T-helper 1 cell (primary cell): ENCODE data around the gene AHCYL2.
"Not testable (repeated sequence)": the region's sequence is repeated elsewhere in the genome, so short reads cannot be mapped to it uniquely, and the experiment has no call there.

ENCODE experiments used
- DNase-seq, 5 donors: peaks; one replicate each; pipeline ENCODE4 v3.0.0-alpha.2; 2012 to 2020

Gene AHCYL2

GRCh38 chr7:129245533-129245932 is 20.7 kb downstream of the AHCYL2 start:
- no peak for DNase-seq

- DNase-seq: no peak
Observed at GRCh38 chr7:129247087-129247486, 22.3 kb downstream of the AHCYL2 start.

- no peak for DNase-seq
Observed at GRCh38 chr7:129252128-129252527, 27.3 kb downstream of the AHCYL2 start.

- not testable (repeated sequence) for DNase-seq
Observed at GRCh38 chr7:129252603-129253002, 27.8 kb downstream of the AHCYL2 start.

- DNase-seq: no peak
Observed at GRCh38 chr7:129255800-129256199, 31.0 kb downstream of the AHCYL2 start.

GRCh38 chr7:129256221-129256620 is 31.4 kb downstream of the AHCYL2 start:
- no peak for DNase-seq

- DNase-seq: no peak
Observed at GRCh38 chr7:129257168-129257567, 32.3 kb downstream of the AHCYL2 start.

- DNase-seq: no peak
Observed at GRCh38 chr7:129258649-129259389, 34.0 kb downstream of the AHCYL2 start.

- DNase-seq: no peak
Observed at GRCh38 chr7:129262324-129262723, 37.5 kb downstream of the AHCYL2 start.

- DNase-seq: no peak
Observed at GRCh38 chr7:129263168-129263567, 38.3 kb downstream of the AHCYL2 start.

- no peak for DNase-seq
Observed at GRCh38 chr7:129264534-129264933, 39.7 kb downstream of the AHCYL2 start.

GRCh38 chr7:129265328-129265727 is 40.5 kb downstream of the AHCYL2 start:
- no peak for DNase-seq

- no peak for DNase-seq
Observed at GRCh38 chr7:129266181-129266580, 41.4 kb downstream of the AHCYL2 start.

- no peak for DNase-seq
Observed at GRCh38 chr7:129270077-129270476, 45.2 kb downstream of the AHCYL2 start.

- peak; percentile 18 to 72 (median 49) for DNase-seq
Observed at GRCh38 chr7:129271500-129272355, 46.9 kb downstream of the AHCYL2 start.

GRCh38 chr7:129273936-129274335 is 49.1 kb downstream of the AHCYL2 start:
- no peak for DNase-seq

GRCh38 chr7:129277629-129278028 is 52.8 kb downstream of the AHCYL2 start:
- DNase-seq: no peak

GRCh38 chr7:129278688-129279087 is 53.9 kb downstream of the AHCYL2 start:
- DNase-seq: no peak

GRCh38 chr7:129279757-129280156 is 54.9 kb downstream of the AHCYL2 start:
- DNase-seq: peak in 1 of 5 donors; percentile 13

GRCh38 chr7:129281163-129281562 is 56.3 kb downstream of the AHCYL2 start:
- no peak for DNase-seq

GRCh38 chr7:129282865-129283264 is 58.0 kb downstream of the AHCYL2 start:
- no peak for DNase-seq

- DNase-seq: no peak
Observed at GRCh38 chr7:129283936-129284335, 59.1 kb downstream of the AHCYL2 start.

- DNase-seq: no peak
Observed at GRCh38 chr7:129285111-129285510, 60.3 kb downstream of the AHCYL2 start.

- DNase-seq: no peak
Observed at GRCh38 chr7:129292861-129293260, 68.0 kb downstream of the AHCYL2 start.
